COLO668 (cell line): ENCODE results near the gene NYAP2.

Experiments used
- DNase-seq: peaks from one replicate; lab custom pipeline; 2025; ENCODE audit not compliant: unreplicated experiment; lab: John Stamatoyannopoulos, UW

The NYAP2 gene

GRCh38 chr2:225614915-225615314, 215.4 kb downstream of the NYAP2 start:
- DNase-seq, result no peak

GRCh38 chr2:225615514-225615913, 216.0 kb downstream of the NYAP2 start:
- DNase-seq, result no peak

GRCh38 chr2:225616372-225616771, 216.9 kb downstream of the NYAP2 start:
- DNase-seq, result no peak

GRCh38 chr2:225616848-225617247, 217.3 kb downstream of the NYAP2 start:
- no peak for DNase-seq

GRCh38 chr2:225620227-225620626, 220.7 kb downstream of the NYAP2 start:
- DNase-seq, result no peak

- no peak for DNase-seq
These were observed 231.5 kb downstream of the NYAP2 start for GRCh38 chr2:225630824-225631533.

- DNase-seq, result no peak
These were observed 232.8 kb downstream of the NYAP2 start for GRCh38 chr2:225632351-225632750.

GRCh38 chr2:225636558-225636957, 237.0 kb downstream of the NYAP2 start:
- DNase-seq, result no peak

- no peak for DNase-seq
These were observed 237.7 kb downstream of the NYAP2 start for GRCh38 chr2:225637259-225637658.

GRCh38 chr2:225640550-225640949, 241.0 kb downstream of the NYAP2 start:
- DNase-seq, result no peak

- no peak for DNase-seq
These were observed 249.8 kb downstream of the NYAP2 start for GRCh38 chr2:225649274-225649673.

GRCh38 chr2:225650041-225650440, 250.5 kb downstream of the NYAP2 start:
- DNase-seq, result no peak

- DNase-seq, result peak; percentile 80
These were observed 261.0 kb downstream of the NYAP2 start for GRCh38 chr2:225660262-225661131.

- no peak for DNase-seq
These were observed 262.6 kb downstream of the NYAP2 start for GRCh38 chr2:225662101-225662500.

GRCh38 chr2:225667445-225667844, 267.9 kb downstream of the NYAP2 start:
- DNase-seq, result no peak

GRCh38 chr2:225668606-225669266, 269.2 kb downstream of the NYAP2 start:
- peak; percentile 25 for DNase-seq

- no peak for DNase-seq
These were observed 270.8 kb downstream of the NYAP2 start for GRCh38 chr2:225670111-225670974.

- no peak for DNase-seq
These were observed 279.3 kb downstream of the NYAP2 start for GRCh38 chr2:225678792-225679191.

GRCh38 chr2:225683258-225683657, 283.7 kb downstream of the NYAP2 start:
- DNase-seq, result no peak

- DNase-seq, result no peak
These were observed 290.6 kb downstream of the NYAP2 start for GRCh38 chr2:225690153-225690552.

- no peak for DNase-seq
These were observed 292.2 kb downstream of the NYAP2 start for GRCh38 chr2:225691711-225692110.
